HG02763 (cell line): ENCODE measurements around the gene BCL2A1.
"Not testable (repeated sequence)": the region's sequence is repeated elsewhere in the genome, so short reads cannot be mapped to it uniquely, and the experiment has no call there.

Experiments
- ATAC-seq: cut with Tn5 transposase; IDR thresholded peaks from one replicate; pipeline ENCODE4 v1.9.1; 2021; ENCODE audit warnings: mild to moderate bottlenecking, moderate library complexity; ENCODE audit not compliant: unreplicated experiment

BCL2A1 gene

DNA sequence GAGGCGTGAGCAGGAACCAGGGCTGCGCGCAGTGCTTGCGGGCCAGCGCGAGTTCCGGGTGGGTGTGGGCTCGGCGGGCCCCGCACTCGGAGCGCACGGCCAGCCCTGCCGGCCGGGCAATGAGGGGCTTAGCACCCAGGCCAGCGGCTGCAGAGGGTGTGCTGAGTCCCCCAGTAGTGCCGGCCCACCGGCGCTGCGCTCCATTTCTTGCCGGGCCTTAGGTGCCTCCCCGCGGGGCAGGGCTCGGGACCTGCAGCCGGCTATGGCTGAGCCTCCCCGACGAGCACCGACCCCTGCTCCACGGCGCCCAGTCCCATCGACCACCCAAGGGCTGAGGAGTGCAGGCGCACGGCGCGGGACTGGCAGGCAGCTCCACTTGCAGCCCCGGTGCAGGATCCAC is 44.9 kb downstream of the BCL2A1 start:
- ATAC-seq, result not testable (repeated sequence)

GRCh38 chr15:79924379-79924778 is 46.6 kb downstream of the BCL2A1 start:
- ATAC-seq, result no peak

DNA sequence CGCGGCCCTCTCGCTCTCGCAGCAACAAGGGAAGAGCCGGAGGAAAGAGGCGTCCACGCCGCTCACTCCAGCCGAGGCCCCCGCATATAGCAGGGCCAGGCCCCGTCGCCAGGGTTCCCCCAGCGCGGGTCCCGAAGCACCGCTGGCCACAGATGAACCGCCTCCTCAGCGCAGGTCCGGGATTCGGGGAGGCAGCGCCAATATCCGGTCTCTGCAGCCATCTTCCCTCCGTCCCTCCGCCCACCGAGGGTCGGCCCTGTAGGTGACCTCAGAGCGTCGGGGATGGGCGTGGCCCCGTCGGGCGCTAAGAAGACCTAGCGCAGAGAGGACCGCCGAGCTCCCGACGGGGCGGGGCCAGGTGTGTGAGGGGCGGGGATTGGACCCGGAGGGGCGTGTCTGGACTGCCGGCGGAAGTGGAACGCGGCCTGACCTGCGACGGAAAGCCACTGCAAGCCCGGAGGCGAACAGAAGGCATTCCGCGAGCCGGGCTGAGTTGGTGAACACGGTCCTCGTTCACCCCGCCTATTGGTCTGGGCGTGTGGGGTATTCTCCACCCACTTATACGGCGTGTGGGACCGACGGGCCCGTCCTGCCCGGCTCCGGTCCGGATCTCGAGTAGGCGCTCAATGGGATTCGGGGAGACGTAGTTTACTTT is 47.4 kb downstream of the BCL2A1 start:
- ATAC-seq, result peak; percentile 96

DNA sequence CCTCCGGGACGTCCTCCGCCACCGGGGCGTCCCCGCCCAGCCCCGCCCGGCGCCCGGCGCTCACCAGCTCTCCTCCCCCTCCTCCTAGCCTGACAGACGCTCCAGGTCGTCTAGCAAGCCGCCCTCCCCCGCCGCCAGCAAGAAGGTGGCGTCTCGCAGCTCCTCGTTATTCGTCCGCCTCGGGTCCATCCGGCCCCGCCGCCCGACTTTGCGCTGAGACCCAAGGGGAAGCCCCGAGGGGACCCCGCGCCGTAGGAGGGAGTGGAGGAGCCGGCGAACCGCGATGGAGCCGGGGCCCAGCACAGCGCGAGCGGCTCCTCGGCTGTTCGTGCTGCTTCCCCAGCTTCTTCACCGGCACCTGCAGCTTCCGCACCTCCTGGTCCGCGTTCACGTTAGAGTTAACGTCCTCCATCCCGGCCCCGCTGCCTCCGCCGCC is 47.9 kb downstream of the BCL2A1 start:
- ATAC-seq, result peak; percentile 47

DNA sequence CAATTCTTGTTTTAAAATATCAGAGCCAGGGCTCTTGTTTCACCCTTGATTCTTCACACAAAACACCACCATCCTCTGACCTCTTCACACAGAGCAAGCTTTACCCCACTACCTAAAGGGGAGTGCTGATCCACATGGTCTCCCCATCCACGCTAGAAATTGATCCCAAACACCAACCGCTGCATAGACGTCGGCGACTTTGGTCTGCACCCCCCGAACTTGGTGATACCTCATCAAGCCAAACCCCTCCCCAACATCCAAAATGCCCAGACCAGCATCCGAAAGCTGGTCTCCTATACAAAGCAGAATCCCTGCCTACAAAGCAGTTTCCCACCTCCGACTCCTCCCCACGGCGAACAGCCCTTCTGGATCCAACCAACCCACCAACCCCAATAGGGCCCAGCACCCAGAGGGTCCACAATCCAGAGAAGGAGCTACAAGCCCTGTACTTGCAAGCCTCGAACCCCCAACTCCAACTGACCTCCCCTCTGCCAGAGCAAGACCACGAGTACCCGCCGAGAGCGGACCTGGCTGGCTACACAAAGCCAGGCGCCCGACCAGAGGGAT is 48.4 kb downstream of the BCL2A1 start:
- ATAC-seq, result no peak

GRCh38 chr15:79919749-79920511 is 51.1 kb downstream of the BCL2A1 start:
- ATAC-seq, result no peak

GRCh38 chr15:79919090-79919748 is 51.8 kb downstream of the BCL2A1 start:
- ATAC-seq, result no peak

- ATAC-seq, result no peak
These were observed 52.7 kb downstream of the BCL2A1 start for GRCh38 chr15:79918278-79918677.

DNA sequence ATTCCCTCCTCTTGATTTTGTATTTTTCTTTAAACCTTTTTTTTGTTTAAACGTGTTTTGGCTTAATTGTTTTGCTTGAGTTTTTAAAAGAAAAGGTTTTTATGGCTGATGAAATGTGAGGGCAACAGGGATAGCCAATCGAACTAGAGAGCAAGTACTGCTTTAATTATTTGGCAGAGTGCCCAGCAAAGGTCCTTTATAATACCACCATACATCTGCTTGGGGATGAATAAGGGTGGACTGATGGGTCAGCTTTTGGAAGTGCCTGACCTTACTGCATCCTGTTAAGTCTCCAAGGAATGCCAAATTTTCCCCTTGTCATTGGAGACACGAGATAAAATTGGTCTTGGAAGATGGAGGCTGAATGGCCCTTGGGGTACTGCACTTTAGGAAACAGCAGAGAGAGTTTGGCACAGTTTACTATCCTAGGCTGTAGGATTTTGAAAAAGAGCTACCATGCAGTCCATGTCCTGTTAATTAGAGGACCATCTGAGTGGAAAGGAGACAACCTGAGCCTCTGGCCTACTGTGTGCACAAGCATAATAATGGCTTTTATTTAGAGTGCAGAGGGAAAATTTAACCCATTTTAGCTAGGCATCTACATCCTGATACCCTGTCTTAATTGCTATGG is 54.4 kb downstream of the BCL2A1 start:
- ATAC-seq, result no peak

GRCh38 chr15:79915776-79916501 is 55.1 kb downstream of the BCL2A1 start:
- ATAC-seq, result not testable (repeated sequence)

GRCh38 chr15:79914728-79915127 is 56.3 kb downstream of the BCL2A1 start:
- no peak for ATAC-seq
